ENCODE measurements around the gene GAGE12D.
"Not testable (repeated sequence)": the region's sequence is repeated elsewhere in the genome, so short reads cannot be mapped to it uniquely, and the experiment has no call there.

GAGE12D gene

GRCh38 chrX:49541433-49541832 is at the start of gene GAGE12D:
Gene GAGE12D (plus strand): TSS chrX:49541733. CDS start chrX:49542888, 1,155 bp downstream.
- not testable (repeated sequence) for DNase-seq

GRCh38 chrX:49531877-49532276 is 9.7 kb upstream of the GAGE12D start, which contains the start of gene GAGE12C:
Gene GAGE12C (plus strand): TSS chrX:49532177. CDS start chrX:49533332, 1,155 bp downstream.
- not testable (repeated sequence) for DNase-seq

GRCh38 chrX:49550989-49551388 is 9.5 kb downstream of the GAGE12D start, which contains the start of gene GAGE12E:
Gene GAGE12E (plus strand): TSS chrX:49551289. CDS start chrX:49552444, 1,155 bp downstream.
- not testable (repeated sequence) for DNase-seq

- not testable (repeated sequence) for DNase-seq
Measured at GRCh38 chrX:49560542-49560941, 19.0 kb downstream of the GAGE12D start, which contains the start of gene GAGE12F. Gene GAGE12F (plus strand): TSS chrX:49560842. CDS start chrX:49561997, 1,155 bp downstream.

GRCh38 chrX:49568728-49569127 is 27.2 kb downstream of the GAGE12D start:
- not testable (repeated sequence) for DNase-seq

GRCh38 chrX:49569152-49569551 is 27.6 kb downstream of the GAGE12D start:
- not testable (repeated sequence) for DNase-seq

GRCh38 chrX:49570100-49570499 is 28.6 kb downstream of the GAGE12D start, which contains the start of gene GAGE12G:
Gene GAGE12G (plus strand): TSS chrX:49570400. CDS start chrX:49571555, 1,155 bp downstream.
- DNase-seq: not testable (repeated sequence)

- not testable (repeated sequence) for DNase-seq
Measured at GRCh38 chrX:49579649-49580048, 38.1 kb downstream of the GAGE12D start, which contains the start of gene GAGE12H. Gene GAGE12H (plus strand): TSS chrX:49579949. CDS start chrX:49581104, 1,155 bp downstream.

- DNase-seq: not testable (repeated sequence)
Measured at GRCh38 chrX:49589196-49589595, 47.7 kb downstream of the GAGE12D start, which contains the start of gene GAGE2A. Gene GAGE2A (plus strand): TSS chrX:49589496. CDS start chrX:49590651, 1,155 bp downstream.

GRCh38 chrX:49589769-49590478 is 48.4 kb downstream of the GAGE12D start:
- not testable (repeated sequence) for DNase-seq

- DNase-seq: not testable (repeated sequence)
Measured at GRCh38 chrX:49590488-49590887, 49.0 kb downstream of the GAGE12D start.

All from T1000 (cell line).